Renal pelvis (tissue), 4 donors: ENCODE measurements around the gene KATNAL1. TPM values are rescaled to one million over a fixed set of nuclear protein-coding genes. Genes with fewer than 3 reads are reported as not detected.

Source experiments
- DNase-seq: peaks from one replicate; pipeline ENCODE4 v3.0.0-alpha.2; 2013
- polyA plus RNA-seq, 3 donors: library from polyadenylated mRNA; unstranded; fragments of 120-200 nt; gene quantifications; one replicate each; pipeline ENCODE4 v1.2.1, GENCODE V29; 2013; ENCODE audit not compliant: insufficient read length in 3 of 3

KATNAL1 gene
- polyA plus RNA-seq, 3 donors, result 10.4 to 15.5 (median 13.9) TPM

GRCh38 chr13:30337061-30337610, 29.8 kb upstream of the KATNAL1 start:
- no peak for DNase-seq

GRCh38 chr13:30334663-30335386, 27.5 kb upstream of the KATNAL1 start:
- DNase-seq, result no peak

GRCh38 chr13:30333616-30334015, 26.3 kb upstream of the KATNAL1 start:
- DNase-seq, result no peak

- no peak for DNase-seq
Observed at GRCh38 chr13:30332456-30333143, 25.2 kb upstream of the KATNAL1 start.

- DNase-seq, result no peak
Observed at GRCh38 chr13:30331331-30331771, 24.0 kb upstream of the KATNAL1 start.

DNA sequence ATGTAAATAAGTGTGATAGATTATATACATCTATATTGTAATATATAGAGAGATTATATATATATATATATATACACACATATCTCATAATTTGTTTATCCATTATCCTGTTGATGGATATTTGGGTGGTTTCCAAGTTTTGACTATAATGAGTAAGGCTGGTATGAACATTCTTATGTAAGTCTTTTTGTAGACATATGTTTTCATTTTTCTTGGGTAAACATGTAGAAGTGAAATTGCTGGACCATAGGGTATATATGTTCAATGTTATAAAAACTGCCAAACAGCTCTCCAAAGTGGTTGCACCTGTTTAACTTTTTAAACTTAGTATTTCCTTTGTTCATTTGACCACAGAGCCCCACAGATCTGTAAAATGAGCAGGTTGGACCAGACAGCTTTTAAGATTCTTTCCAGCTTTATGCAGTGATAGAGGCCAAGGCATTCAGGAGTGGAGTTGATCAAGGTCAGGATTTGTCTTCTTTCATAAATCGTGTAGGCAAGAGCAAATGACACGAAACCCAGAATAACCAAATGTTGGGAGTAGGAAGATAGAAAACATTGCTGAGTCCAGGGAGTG, 21.7 kb upstream of the KATNAL1 start:
- DNase-seq, result no peak

DNA sequence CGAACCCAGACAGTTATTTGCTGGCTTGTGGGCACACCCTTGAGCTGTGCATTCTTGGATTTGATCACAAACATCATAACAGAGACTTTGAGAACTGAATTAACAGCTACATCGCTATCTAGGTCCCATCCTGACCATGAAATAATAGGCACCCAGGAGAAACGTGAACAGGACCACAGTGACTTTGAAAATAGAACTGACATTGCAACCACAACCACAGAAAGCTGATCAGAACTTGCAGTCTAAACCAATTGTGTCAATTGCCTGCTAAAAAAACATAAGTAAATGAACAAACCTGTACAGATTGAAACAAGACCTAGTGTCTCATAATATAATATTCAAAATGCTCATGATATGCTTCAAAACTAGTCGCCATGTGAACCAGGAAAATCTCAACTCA, 18.3 kb upstream of the KATNAL1 start:
- no peak for DNase-seq

DNA sequence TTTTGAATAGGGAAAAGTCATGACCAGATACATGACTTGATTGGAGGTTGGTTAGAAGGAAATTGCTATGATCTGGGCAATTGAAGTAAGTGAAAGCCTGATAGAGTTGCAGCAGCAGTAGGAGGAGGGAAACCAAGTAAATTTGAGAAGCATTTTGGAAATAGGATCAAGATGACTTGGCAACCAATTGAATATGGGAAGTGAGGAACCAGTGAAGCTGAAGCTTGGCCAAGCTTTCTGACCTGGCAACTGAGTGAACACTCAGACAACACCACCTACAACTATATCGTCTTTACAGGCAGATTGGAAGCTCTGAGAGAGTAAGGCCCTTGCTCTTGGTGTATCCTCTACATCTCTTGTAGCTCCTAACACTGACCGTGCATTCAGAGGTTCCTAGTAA, 16.2 kb upstream of the KATNAL1 start:
- no peak for DNase-seq

- DNase-seq, result no peak
Observed at GRCh38 chr13:30322428-30322827, 15.1 kb upstream of the KATNAL1 start.

DNA sequence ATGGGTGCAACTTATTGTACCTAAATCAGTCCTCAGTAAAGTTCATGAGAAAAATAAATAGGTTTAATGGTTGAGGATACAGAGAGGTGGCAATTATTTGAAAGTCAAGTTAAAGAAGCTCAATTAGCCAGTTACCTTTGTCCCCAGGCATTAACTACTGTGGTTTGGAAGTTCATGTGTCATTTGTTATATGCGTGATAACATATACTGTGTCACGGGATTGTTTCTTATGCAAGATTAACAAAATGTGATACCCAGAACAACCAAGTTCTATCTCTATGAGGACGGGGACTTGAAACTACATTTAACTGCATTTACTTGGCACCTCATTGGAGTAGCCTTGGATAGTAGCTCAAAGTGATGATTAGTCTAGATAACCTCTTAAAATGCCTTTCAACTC, 13.9 kb upstream of the KATNAL1 start:
- DNase-seq, result no peak

DNA sequence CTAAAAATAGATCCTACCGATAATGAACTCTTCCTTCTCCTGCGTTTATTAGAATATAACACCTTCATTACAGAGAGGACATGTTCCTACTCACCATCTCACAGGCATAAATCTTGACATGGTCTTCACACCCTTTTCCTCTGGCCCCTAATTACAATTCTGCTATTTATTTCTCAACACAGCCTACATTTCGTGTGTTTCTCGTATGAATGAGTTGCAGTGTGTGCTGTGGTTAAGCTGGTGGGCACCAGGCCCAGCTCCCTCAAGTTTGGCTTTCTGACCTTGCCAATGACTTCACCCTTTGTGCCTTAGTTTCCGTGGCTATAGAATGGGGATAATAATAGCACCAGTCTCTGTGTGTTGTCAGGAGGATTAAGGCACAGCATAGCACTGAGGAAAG, 12.3 kb upstream of the KATNAL1 start:
- DNase-seq, result no peak

GRCh38 chr13:30319130-30319529, 11.8 kb upstream of the KATNAL1 start:
- DNase-seq, result no peak

DNA sequence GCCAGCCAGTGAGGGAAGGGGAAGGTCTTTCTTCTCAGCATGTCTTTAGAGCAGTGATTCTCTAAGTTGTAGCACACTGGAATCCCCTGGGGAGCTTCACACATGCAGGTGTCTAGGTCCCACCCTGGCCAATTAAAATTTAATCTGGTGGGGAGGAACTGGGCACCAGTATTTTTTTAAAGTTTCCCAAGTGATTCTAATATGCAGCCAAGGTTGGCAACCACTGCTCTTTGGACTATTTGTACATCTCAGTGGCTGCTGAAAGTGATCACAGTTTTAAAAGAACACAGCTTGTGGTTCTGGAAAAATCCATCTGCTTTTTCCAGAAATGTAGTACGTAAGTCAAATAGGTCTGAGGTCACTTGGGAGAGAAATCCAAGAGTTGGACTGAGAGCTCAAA, 10.7 kb upstream of the KATNAL1 start:
- no peak for DNase-seq

DNA sequence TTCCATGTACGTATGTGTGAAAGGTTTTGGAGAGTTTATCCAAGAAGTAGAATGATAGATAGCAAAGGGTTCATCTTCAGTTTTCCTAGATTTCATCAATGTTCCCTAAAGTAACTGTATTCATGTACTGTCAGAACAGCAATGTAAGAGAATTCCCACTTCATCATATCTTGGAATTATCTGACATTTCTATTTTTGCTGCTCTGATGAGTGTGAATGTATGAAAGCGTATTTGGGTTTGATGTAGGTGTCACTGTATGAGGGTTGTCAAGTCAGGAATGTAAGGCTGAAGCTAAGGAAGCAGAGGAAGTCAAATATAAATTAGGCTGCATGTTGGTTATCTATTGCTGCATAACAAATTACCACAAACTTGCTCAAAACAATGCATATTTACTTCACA, 7.2 kb upstream of the KATNAL1 start:
- no peak for DNase-seq

DNA sequence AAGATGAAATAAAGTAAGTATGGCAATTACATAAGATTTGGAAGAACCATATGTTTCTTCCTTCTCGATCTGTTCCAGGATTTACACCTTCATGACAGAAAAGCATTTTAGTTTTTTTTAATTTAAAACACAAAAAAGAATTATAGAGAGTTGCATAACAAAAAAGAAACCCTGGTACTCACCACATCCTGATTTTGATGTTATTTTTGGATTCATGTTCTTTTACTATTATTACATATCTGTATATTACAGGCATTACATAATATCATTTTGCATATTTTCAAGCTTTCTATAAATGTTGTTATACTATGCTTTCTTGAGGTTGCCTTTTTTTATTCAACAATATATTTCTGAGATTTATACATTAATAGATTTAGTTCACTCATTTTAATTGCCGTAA, 6.7 kb upstream of the KATNAL1 start:
- no peak for DNase-seq

DNA sequence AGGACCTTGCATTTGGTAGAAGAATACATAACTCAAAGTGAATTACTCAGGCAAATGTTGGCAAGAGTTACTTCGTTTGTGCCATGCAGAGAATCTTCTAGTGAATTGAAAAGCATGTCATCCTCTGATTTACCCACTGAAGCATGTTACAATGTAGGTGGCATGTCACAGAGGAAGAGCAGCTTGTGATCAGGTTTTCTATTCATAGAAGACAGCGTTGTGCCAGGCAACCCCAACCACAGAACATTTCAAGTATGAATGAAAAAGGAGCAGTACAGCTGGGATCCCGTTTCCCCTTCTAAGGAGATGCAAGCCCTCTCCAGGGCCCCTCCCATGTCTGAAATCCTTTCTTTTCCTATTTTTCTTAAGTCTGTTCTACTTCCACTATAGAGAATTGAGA, 6.0 kb upstream of the KATNAL1 start:
- DNase-seq, result no peak

DNA sequence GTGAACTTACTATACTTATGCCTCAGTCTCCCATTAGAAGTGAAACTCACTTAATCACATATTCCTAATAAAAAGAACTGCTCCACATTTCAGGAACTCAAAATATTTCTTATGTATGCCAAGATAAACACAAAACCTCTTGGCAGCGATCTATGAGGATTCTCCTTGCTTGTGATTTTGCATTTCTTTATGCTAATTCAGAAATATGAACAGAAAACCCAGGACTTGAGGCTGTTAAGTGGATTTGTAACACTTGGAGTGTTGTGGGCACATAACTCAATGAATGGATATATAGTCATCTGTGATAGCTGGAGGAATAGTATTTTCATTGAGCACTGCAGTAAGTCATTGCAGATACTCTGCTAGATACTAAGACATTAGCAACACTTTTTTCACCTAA, 5.6 kb upstream of the KATNAL1 start:
- no peak for DNase-seq

DNA sequence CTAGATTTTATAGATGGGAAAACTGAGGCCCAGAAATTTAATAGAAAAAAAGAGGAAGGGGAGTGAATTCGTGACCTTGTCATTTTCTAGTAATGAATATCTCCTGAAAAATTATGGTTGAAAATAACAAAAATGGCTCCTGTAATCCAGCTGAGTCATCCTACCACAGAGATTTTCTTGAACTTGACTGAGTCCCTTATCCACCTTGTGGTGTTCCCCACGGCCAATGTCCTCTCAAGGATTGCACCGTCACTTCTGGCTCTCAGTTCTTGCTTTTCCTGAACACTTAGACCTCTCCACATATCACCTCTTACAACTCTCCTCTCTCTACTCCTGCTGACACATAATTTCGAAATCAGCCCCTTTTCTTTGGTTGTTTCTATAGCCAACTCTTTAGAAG, 1.2 kb upstream of the KATNAL1 start:
- no peak for DNase-seq

DNA sequence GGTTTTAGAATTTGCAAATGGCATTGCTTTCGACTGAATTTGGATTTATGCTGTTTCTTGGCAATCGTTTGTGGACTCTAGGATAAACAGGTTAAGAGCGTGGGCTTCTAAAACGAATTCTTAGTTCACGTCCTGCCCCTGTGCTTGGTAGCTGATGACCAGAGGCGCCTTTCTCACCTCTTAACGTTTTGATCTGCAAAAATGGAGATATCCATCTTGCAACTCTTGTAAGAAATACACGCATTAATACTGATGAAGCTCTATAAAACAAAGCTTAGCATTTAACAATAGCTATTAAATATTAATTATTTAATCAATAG, 580 bp upstream of the KATNAL1 start:
- no peak for DNase-seq

- peak; percentile 95 for DNase-seq
Observed at GRCh38 chr13:30306762-30307193, 573 bp downstream of the KATNAL1 start.

GRCh38 chr13:30305456-30305970, 1.8 kb downstream of the KATNAL1 start:
- no peak for DNase-seq

- DNase-seq, result no peak
Observed at GRCh38 chr13:30303269-30303668, 4.1 kb downstream of the KATNAL1 start.

DNA sequence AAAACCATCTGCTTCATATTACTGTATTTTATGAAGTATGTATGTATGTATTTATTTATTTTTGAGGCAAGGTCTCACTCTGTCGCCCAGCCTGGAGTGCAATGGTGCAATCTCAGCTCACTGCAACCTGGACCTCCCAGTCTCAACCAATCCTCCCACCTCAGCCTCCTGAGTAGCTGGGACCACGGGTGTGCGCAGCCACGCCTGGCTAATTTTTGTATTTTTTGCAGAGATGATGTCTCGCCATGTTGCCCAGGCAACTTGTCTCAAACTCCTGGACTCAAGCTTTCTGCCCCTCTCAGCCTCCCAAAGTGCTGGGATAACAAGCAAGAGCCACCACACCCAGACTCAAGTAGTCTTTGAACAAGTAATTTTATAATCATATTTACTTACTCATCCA, 5.5 kb downstream of the KATNAL1 start:
- no peak for DNase-seq
